Mononuclear cell (primary cell): ENCODE results near the gene PTH2. TPM values are rescaled to one million over a fixed set of nuclear protein-coding genes. Genes with fewer than 3 reads are reported as not detected.

ENCODE experiments used
- H3K27me3 ChIP-seq: 2 replicates; pipeline ENCODE4 v1.6.0; 2011; ENCODE audit warnings: low read length, control low read depth; ENCODE audit not compliant: insufficient read depth
- H3K4me1 ChIP-seq: 2 replicates; pipeline ENCODE4 v1.5.1; 2011; ENCODE audit warnings: mild to moderate bottlenecking, low read length, control low read depth; ENCODE audit not compliant: insufficient read depth
- H3K4me3 ChIP-seq: 2 replicates; pipeline ENCODE4 v1.5.1; 2011; ENCODE audit warnings: mild to moderate bottlenecking, low read length, moderate library complexity
- H3K9me3 ChIP-seq: 2 replicates; pipeline ENCODE4 v1.5.1; 2011; ENCODE audit warnings: low read depth, mild to moderate bottlenecking, control low read depth, low read length
- total RNA-seq: library from RNA; depleted of rRNA; stranded (reverse); fragments of >200 nt; gene quantifications from one replicate; pipeline ENCODE4 v1.2.3, GENCODE V29; 2012

Gene PTH2
- total RNA-seq, 1 donor = not detected

DNA sequence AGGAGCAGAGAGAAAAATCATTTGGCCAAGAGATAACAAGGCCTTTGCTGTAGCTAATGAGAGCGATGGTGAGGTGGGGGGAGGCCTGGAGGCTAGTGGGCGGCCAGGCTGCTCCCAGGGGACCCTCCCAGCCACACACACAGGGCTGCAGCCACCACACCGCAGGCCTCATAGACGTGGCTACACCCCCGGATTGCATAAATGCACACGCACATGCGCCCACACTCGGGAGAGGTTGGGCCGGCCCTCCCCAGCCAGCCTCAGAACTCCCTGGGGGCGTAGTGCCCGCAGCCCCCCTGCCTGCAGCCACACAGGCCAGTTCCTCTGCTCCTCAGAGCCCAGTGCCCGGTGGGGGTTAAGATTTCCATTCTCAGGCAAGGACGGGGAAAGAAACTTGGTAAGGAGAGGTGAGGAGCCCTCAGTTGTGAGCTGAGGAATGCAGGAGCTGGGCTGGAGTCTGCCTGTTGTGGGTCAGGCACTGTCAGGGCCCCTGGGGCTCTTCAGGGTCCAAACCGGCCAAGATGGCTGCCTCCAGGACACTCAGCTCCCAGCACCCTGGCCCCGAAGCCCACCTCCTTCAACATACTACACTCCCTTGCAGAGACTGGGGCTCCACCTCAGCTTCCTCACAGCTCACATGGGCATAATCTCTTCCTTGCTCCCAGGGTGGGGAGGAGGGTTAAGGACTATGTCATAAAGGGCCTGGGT, 8.0 kb downstream of the PTH2 start:
- H3K4me1 ChIP-seq = peaks cover 8% of the 10 kb centered on the region
- H3K9me3 ChIP-seq = no peaks in the 10 kb centered on the region
- H3K27me3 ChIP-seq = peaks cover 18% of the 10 kb centered on the region
- no peak overlapping the region for H3K4me3 ChIP-seq

DNA sequence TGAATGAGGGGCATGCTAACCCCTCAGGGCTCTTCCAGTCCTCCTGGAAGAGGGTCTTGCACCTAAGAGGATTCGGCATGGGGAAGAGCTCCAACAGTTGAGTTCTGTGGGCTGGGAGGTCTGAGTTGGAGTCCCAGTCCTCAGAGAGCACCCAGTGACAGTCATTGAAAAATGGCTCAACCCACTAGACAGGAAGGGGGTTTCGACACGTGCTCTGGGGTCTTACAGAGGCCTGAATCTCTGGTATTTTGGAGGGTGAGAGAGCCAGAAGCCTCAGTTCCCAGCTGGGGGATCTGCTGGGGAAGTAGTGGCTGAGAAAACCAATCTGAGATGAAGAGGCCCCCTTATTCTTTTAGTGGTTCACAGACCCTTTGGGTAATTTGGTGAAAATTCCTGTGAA, 9.0 kb downstream of the PTH2 start:
- no peak overlapping the region for H3K4me3 ChIP-seq
- no peaks in the 10 kb centered on the region for H3K9me3 ChIP-seq
- H3K27me3 ChIP-seq = peaks cover 8% of the 10 kb centered on the region
- peaks cover 18% of the 10 kb centered on the region for H3K4me1 ChIP-seq

DNA sequence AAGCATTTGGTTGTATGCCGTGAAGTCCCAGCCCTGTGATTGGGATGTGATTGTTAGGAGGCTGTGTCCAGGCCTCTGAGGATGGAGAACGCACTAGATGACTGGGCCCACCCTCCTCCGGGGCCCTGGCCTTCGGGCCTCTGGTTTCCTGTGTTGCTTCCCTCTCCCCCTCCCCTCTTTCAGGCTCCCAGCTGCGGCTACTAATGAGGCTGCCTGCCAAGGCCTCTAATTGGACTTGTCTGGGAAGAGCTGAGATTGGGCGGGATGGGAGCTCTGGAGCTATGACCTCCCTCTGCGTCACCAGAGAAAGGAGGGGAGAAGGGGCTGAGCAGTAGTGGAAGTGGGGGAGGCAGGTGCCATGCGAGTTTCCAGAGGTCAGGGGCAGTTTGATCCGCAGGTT, 9.9 kb downstream of the PTH2 start:
- H3K27me3 ChIP-seq = no peaks in the 10 kb centered on the region
- peaks cover 27% of the 10 kb centered on the region for H3K4me1 ChIP-seq
- H3K4me3 ChIP-seq = no peak overlapping the region
- no peaks in the 10 kb centered on the region for H3K9me3 ChIP-seq

DNA sequence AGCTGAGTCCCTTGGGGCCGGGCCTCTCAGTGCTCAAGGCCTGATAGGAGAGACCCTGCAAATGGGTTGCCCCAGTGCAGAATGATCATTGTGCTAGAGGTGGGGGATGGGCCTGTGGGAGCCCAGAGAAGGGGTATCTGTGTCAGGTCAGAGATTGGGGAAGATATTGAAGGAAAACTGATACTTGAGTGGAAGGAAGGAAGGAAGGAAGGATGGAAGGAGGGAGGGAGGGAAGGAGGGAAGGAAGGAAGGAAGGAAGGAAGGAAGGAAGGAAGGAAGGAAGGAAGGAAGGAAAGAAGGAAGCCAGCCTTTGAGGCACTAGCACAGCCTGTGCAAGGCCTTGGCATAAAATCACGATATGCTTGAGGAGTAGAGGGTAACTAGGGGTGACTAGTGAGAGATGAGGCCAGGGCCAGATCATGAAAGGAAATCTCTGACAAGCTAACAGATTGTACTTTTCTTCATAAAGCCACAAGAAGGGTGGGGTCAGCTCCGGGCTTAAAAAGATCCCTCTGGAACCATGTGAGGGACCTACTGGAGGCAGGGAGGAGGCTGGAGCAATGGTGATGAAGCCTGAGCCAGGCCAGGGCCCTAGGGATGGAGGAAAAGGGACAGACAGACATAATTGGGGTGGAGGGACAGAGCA, 11.4 kb downstream of the PTH2 start:
- H3K27me3 ChIP-seq = no peaks in the 10 kb centered on the region
- no peak overlapping the region for H3K4me3 ChIP-seq
- no peaks in the 10 kb centered on the region for H3K9me3 ChIP-seq
- H3K4me1 ChIP-seq = peaks cover 36% of the 10 kb centered on the region

DNA sequence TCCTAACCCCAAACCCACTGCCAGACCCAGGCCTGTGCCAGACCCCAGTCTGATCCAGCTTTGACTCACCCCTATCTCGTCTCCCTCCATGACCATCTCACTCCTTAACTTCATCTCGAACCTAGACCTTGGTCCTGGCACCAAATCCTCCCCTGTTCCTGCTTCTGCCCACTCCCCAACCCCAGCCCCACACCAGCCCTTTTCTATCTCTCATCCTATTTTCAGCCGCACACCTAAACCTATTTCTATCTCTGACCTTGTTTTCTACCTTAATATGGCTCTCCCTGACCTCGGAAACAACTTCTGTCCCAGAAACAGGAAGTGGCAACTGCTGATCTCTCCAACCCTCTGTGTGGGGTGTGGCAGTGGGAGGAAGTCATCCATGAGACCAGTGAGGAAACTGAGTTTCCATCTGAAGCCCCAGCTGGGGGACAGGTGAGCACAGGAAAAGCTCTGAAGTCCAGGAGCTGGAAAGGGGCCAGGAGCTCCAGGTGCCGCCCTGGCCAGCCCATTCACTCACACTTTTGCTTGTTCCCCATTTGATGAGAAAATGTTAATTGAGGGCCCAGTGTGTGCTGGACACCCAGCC, 13.7 kb downstream of the PTH2 start:
- Histone ChIP-seq H3K4me1 (peaks cover 37% of the 10 kb centered on the region), H3K4me3 (no peak overlapping the region), H3K27me3 (no peaks in the 10 kb centered on the region), H3K9me3 (no peaks in the 10 kb centered on the region)

DNA sequence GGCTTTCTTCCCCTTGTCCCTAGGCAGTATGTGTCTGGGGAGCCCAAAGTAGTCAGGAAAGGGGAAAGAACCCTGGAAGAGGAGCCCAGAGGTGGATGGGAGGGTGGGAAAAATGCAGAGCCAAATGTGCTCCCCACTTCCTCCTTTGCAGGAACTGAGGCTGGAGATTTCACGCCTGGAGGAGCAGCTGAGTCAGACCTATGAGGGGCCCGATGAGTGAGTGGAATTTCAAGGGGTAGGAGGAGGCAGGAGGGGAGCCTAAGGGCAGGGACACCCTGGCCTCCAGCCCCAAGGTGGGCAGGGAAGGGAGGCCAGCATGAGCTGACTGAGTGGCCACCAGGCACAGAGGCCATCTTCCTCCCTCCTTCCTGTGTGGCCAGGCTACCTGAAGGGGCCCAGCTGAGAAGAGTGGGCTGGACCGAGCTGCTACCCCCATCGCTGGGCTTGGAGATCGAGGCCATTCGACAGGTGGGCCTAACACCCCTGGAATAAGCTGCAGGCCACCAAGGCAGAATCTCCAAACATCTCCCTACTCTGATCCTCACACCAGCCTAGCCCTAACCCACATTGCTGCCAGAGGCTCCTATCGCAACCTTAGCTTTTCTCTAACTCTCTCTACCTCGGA, 14.3 kb downstream of the PTH2 start:
- H3K4me3 ChIP-seq = no peak overlapping the region
- no peaks in the 10 kb centered on the region for H3K9me3 ChIP-seq
- peaks cover 37% of the 10 kb centered on the region for H3K4me1 ChIP-seq
- no peaks in the 10 kb centered on the region for H3K27me3 ChIP-seq

DNA sequence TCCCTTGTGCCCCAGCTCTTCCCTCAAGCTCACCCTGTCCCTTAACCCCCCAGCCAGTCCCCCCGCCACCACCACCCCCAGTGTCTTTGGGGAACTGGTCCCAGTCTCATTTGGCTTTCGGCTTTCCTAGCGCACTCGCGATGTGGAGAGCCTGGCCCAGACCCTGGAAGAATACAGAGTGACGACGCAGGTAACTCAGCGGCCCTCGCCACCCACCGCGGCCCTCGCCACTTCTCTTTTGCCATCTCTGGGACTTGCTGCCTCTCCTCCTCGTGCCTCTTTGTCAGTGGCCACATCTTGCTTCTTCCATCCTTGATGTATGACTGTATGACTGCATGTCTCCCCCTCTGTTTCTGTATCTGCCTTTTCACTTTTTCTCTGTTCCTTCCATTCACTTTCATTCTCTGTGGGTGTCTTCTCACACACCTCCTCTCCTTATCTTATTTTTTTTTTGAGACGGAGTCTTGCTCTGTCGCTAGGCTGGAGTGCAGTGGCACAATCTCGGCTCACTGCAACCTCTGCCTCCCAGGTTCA, 15.7 kb downstream of the PTH2 start:
- peaks cover 37% of the 10 kb centered on the region for H3K4me1 ChIP-seq
- no peak overlapping the region for H3K4me3 ChIP-seq
- H3K9me3 ChIP-seq = no peaks in the 10 kb centered on the region
- H3K27me3 ChIP-seq = no peaks in the 10 kb centered on the region

DNA sequence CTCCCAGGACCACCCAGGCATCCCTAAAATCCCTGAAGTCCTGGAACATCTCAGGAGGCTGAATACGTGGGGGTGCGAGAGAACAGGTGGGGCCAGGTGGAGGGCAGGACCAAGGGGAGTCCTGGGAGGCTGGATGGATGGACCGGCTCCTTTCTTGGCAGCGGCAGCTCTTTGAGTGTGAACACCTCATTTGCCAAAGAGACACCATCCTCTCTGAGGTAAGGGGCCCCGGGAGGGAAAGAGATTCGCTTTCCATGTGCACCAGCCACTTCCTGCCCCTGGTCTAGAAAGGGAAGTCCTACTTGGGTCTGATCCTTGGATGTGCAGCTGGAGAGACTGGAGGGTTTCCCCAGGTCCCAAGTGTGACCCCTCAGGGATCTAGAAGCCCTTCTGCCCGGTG, 16.2 kb downstream of the PTH2 start:
- Histone ChIP-seq H3K27me3 (no peaks in the 10 kb centered on the region), H3K4me3 (no peak overlapping the region), H3K9me3 (no peaks in the 10 kb centered on the region), H3K4me1 (peaks cover 35% of the 10 kb centered on the region)

DNA sequence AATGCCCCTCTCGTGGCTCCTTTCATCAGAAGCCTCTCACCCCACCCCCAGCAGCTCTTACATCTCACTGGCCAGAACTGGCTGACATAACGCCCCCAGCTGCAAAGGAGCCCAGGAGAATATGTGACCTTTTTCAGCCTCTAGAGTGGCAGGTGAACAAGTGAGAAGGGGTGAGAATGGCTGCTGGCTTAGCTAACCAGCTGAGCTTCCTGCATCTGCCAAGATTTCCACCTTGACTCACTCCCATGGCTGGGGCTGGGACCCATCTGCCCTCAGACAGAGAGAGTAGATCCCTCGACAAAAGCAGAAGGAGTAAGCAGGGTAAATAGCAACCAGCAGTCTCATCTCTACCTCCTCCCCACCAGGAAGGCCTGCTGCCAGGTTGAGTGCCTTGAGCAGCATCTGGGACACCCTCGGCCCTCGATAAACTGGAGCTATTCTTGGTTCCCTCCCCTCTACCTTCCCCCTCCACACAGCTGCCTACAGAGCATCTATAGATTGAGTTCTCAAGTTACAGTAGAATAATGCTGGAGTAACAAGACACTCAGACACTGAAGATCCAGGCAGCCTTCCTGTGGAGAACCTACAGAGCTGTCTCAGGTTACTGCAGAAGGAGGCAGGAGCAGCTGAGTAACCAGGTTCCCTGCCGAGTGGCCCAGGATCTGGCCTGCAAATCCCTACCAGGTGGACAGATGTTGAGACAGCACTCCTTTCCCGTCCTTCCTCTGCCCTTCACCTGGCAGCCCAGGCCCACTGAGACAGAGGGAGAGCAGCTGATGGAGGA, 19.6 kb downstream of the PTH2 start:
- Histone ChIP-seq H3K4me3 (no peak overlapping the region), H3K4me1 (peaks cover 12% of the 10 kb centered on the region), H3K9me3 (no peaks in the 10 kb centered on the region), H3K27me3 (no peaks in the 10 kb centered on the region)

DNA sequence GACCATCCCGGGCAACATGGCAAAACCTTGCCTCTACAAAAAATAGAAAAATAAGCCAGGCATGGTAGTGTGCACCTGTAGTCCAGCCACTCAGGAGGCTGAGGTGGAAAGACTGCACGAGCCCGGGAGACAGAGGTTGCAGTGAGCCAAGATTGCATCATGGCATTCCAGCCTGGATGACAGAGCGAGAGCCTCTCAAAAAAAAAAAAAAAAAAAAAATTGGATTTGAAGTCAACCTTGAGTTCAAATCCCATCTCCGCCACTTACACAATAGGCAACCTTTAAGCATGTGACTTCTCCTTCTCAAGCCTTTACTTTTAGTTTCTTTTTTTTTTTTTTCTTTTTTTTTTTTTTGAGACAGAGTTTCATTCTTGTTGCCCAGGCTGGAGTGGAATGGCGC, 23.2 kb downstream of the PTH2 start:
- H3K27me3 ChIP-seq = no peaks in the 10 kb centered on the region
- H3K9me3 ChIP-seq = no peaks in the 10 kb centered on the region
- no peak overlapping the region for H3K4me3 ChIP-seq
- no peaks in the 10 kb centered on the region for H3K4me1 ChIP-seq

DNA sequence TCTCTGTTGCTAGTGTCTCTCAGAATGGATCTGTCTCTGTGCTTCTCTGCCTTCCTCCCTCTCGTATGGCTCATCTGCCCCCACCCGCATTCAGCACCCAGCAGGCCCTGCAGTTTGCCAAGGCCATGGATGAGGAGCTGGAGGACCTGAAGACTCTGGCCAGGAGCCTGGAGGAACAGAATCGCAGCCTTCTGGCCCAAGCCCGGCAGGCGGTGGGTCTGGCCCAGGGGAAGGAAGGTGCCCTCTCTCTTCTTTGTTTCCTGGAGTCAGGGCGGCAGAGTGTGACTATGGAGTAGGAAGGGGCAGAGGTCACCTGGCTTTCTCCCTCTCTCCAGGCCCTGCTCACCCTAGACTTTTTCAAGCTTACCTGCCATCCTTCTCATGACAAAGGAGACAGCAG, 24.3 kb downstream of the PTH2 start:
- Histone ChIP-seq H3K27me3 (no peaks in the 10 kb centered on the region), H3K4me3 (no peak overlapping the region), H3K4me1 (no peaks in the 10 kb centered on the region), H3K9me3 (no peaks in the 10 kb centered on the region)

DNA sequence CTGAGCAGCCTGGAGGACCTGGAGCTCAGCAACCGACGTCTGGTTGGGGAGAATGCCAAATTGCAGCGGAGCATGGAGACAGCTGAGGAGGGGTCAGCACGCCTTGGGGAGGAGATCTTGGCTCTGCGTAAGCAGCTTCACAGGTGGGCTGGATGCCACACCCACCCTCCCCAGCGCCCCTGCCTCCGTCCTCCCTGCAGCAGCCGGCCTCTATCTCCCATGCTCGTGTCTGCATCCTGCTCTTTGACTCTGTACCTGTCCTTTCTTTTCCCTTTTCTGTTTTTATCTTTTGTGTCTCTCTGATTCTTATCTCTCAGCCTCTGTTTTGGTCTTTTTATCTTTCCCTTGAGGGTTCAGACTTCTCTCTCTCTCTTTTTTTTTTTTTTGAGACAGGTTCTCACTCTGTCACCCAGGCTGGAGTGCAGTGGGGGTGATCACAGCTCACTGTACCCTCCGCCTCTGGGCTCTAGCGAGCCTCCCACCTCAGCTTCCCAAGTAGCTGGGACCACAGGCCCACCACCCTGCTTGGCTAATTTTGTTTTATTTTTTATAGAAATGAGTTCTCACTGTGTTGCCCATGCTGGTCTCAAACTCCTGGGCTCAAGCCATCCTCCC, 25.1 kb downstream of the PTH2 start:
- H3K27me3 ChIP-seq = no peaks in the 10 kb centered on the region
- no peaks in the 10 kb centered on the region for H3K4me1 ChIP-seq
- no peak overlapping the region for H3K4me3 ChIP-seq
- no peaks in the 10 kb centered on the region for H3K9me3 ChIP-seq

DNA sequence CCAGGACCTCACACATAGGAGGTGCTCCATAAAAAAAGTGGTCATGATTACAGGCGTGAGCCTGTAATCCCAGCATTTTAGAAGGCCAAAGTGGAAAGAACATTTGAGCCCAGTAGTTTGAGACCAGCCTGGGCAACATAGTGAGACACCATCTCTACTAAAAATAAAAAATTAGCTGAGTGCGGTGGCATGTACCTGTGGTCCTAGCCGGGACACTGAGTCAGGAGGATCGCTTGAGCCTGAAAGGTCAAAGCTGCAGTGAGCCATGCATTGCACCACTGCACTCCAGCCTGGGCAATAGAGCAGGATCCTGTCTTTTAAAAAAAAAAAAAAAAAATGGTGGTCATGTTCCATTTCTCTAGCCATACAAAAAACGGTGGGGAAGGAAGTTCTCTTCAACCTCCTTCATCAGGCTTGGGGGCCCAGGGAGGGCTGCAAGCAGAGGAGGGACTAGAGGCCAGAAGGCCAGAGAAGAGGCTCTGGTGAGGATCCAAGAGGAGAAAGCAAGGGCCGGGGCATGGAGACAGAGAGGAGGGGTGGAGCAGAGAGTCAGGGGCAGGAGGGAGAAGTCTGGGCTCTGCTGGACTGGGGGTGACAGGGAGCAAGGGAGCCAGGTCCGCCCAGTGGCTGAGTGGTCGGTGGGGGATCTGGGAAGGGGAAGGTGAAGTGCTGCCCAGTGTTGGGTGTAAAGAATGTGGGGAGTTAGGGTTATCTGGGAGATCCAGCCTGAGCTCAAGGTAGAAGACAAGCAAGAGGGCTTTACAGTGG, 26.3 kb downstream of the PTH2 start:
- H3K9me3 ChIP-seq = no peaks in the 10 kb centered on the region
- H3K4me3 ChIP-seq = no peak overlapping the region
- no peaks in the 10 kb centered on the region for H3K27me3 ChIP-seq
- H3K4me1 ChIP-seq = peaks cover under 1% of the 10 kb centered on the region
